Activated CD8-positive, alpha-beta memory T cell treated with anti-CD3 and anti-CD28 coated beads for 1 hour (primary cell): Measurements from ENCODE around the gene NPIPA7.
"Not testable (repeated sequence)": the region's sequence is repeated elsewhere in the genome, so short reads cannot be mapped to it uniquely, and the experiment has no call there.

Source experiments
- DNase-seq, 2 donors: peaks; one replicate each; pipeline ENCODE4 v3.0.0-alpha.2; 2020; ENCODE audit warnings: low read depth in 1 of 2; ENCODE audit errors: extremely low read depth in 1 of 2

The NPIPA7 gene

GRCh38 chr16:16417914-16418544 is 39.1 kb downstream of the NPIPA7 start:
- not testable (repeated sequence) for DNase-seq

DNA sequence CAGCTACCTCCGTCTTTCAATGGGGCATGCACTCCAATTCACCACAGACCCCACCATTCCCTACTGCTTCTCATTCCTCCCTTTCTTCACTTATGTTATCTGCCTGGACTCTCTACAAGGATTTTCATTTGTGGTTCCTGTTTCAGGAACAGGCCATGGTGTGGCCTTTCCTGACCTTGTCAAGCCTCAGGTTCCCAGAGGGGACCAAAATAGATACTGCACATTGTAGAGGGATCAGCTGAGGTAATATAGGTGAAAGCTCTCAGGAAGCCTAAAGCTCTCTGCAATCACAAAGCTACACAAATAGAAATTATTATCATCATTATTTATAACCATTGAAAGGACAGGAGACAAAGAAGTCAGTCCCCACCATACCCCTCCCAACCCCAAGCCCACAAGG is 41.6 kb downstream of the NPIPA7 start:
- not testable (repeated sequence) for DNase-seq

- not testable (repeated sequence) for DNase-seq
Observed at GRCh38 chr16:16425146-16425545, 46.2 kb downstream of the NPIPA7 start.

- DNase-seq = not testable (repeated sequence)
Observed at GRCh38 chr16:16431135-16431534, 52.2 kb downstream of the NPIPA7 start.

- not testable (repeated sequence) for DNase-seq
Observed at GRCh38 chr16:16434711-16435110, 55.8 kb downstream of the NPIPA7 start.

- DNase-seq = not testable (repeated sequence)
Observed at GRCh38 chr16:16441401-16441800, 62.5 kb downstream of the NPIPA7 start.
